ENCODE measurements around the gene XKR8. TPM values are rescaled to one million over a fixed set of nuclear protein-coding genes. Genes with fewer than 3 reads are reported as not detected.

Gene XKR8
- total RNA-seq, 6 donors from 2014 or later, result 3.1 to 13.5 (median 8.6) TPM

DNA sequence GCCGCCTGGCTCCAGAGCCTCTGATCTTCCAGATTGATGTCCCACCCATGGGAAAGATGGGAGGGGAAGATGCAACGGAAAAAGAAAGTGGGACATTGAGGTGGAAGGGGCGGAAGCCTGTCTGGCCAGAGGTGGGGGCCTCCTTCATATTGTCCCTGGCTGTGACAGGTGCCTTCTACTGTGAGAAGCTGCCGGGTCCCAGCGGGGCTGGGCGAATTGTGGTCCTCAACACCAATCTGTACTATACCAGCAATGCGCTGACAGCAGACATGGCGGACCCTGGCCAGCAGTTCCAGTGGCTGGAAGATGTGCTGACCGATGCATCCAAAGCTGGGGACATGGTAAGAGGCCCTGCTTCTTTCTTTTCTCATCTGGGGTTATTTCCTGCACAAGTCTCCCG, 5.6 kb upstream of the XKR8 start:
- H3K9me3 ChIP-seq, result no peaks in the 10 kb centered on the region
- ATAC-seq (ENCODE audit: low FRiP score in 2 of 2) (no peak), DNase-seq (no peak)
- WGBS, 2 donors, result 95 to 96% methylated on average over 7 to 10 of the region's 10 CpGs
- no peaks in the 10 kb centered on the region for H3K27me3 ChIP-seq
- no peak overlapping the region for H3K27ac ChIP-seq
- peaks cover 4 to 7% (median 5%) of the 10 kb centered on the region in 4 donors for H3K4me1 ChIP-seq
- peaks cover 0 to 4% (median 0%) of the 10 kb centered on the region in 4 donors for H3K36me3 ChIP-seq
- TF ChIP-seq POLR2A (IDR thresholded peaks at IDR 0.05) (no peak), EP300 (IDR thresholded peaks at IDR 0.05) (no peak)
- H3K4me3 ChIP-seq, result no peak overlapping the region

DNA sequence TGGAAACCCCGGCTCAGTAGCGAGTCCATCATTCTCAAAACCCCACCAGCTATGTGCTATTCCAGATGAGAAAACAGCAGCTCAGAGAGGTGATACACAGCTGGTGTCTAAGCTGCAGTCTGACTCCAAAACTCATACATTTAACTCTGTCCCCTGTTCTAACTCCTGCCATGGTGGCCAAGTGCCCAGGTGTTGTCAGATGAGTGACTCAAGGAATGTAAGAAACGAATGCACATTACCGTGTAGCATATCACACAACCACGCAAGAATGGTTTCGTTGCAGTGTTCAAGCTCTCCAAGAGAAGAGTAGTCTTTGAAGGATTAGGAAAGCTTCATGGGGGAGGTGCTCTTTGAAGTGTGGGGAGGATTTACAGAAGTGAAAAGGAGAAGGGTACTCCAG, 4.7 kb upstream of the XKR8 start:
- no peaks in the 10 kb centered on the region for H3K36me3 ChIP-seq
- no peak overlapping the region for H3K4me3 ChIP-seq
- H3K27me3 ChIP-seq, result no peaks in the 10 kb centered on the region
- ATAC-seq (ENCODE audit: low FRiP score in 2 of 2) (no peak), DNase-seq (no peak)
- WGBS, 2 donors, result 76 to 92% methylated on average over 6 of the region's 6 CpGs
- TF ChIP-seq, protein P1, sequence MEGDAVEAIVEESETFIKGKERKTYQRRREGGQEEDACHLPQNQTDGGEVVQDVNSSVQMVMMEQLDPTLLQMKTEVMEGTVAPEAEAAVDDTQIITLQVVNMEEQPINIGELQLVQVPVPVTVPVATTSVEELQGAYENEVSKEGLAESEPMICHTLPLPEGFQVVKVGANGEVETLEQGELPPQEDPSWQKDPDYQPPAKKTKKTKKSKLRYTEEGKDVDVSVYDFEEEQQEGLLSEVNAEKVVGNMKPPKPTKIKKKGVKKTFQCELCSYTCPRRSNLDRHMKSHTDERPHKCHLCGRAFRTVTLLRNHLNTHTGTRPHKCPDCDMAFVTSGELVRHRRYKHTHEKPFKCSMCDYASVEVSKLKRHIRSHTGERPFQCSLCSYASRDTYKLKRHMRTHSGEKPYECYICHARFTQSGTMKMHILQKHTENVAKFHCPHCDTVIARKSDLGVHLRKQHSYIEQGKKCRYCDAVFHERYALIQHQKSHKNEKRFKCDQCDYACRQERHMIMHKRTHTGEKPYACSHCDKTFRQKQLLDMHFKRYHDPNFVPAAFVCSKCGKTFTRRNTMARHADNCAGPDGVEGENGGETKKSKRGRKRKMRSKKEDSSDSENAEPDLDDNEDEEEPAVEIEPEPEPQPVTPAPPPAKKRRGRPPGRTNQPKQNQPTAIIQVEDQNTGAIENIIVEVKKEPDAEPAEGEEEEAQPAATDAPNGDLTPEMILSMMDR (IDR thresholded peaks at IDR 0.05), result no peak
- TF ChIP-seq POLR2AphosphoS5 (IDR thresholded peaks at IDR 0.05), result no peak
- TF ChIP-seq POLR2A (IDR thresholded peaks at IDR 0.05), result no peak
- TF ChIP-seq EP300 (IDR thresholded peaks at IDR 0.05), result no peak
- no peak overlapping the region for H3K27ac ChIP-seq
- no peaks in the 10 kb centered on the region for H3K9me3 ChIP-seq
- peaks cover 5 to 11% (median 6%) of the 10 kb centered on the region in 4 donors for H3K4me1 ChIP-seq

DNA sequence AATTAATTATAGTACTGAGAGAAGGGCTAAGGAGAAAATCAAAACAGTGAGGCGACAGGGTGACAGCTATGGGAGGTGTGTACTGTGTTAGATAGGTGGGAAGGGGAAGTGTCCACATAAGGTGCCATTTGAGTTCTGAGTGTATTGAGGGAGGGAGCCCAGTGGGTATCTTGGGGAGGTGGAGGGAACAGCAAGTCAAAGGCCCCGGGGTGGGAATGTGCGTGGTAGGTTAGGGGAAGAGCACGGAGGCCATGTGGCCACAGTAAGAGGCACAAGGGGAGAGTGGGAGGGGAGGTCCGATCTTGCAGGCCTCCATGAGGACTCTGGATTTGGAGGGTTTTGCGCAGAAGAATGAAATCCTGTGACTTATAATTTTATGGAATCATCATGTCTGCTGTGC, 3.0 kb upstream of the XKR8 start:
- no peak overlapping the region for H3K4me3 ChIP-seq
- WGBS, 2 donors, result 85 to 93% methylated on average over 6 of the region's 6 CpGs
- no peak for DNase-seq

DNA sequence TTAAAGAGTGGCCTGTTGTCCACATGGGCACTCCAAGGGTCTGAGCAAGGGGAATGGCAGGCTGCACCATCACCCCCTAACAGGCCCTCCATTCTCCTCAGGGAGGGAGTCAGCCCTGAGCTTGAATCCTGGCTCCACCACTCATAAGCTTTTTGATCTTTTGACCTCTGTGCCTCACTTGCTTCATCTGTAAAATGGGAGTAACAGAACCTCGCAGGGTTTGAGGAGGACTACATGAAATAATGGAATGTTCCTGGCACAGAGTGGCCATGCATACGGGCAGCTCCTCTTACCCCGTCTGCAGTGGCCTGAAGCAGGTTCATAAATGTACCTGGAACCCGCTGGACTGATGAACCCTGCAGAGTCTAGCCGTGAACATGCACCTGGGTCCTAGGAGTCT, 2.1 kb upstream of the XKR8 start:
- Histone ChIP-seq H3K9me3 (no peaks in the 10 kb centered on the region), H3K4me3 (no peak overlapping the region), H3K4me1 (peaks cover 18 to 33% (median 24%) of the 10 kb centered on the region in 4 donors), H3K36me3 (no peaks in the 10 kb centered on the region), H3K27ac (no peak overlapping the region), H3K27me3 (no peaks in the 10 kb centered on the region)
- TF ChIP-seq POLR2AphosphoS5 (IDR thresholded peaks at IDR 0.05), result no peak
- TF ChIP-seq POLR2A (IDR thresholded peaks at IDR 0.05), result no peak
- TF ChIP-seq, protein P1 (IDR thresholded peaks at IDR 0.05), result no peak
- no peak for TF ChIP-seq EP300 (IDR thresholded peaks at IDR 0.05)
- ATAC-seq (ENCODE audit: low FRiP score in 2 of 2) (no peak), DNase-seq (no peak)
- 86 to 98% methylated on average over 5 of the region's 5 CpGs for WGBS, 2 donors

More for the DNA sequence above, 3.0 kb upstream of the XKR8 start:
- Histone ChIP-seq H3K4me1 (peaks cover 18 to 28% (median 22%) of the 10 kb centered on the region in 4 donors), H3K27ac (no peak overlapping the region), H3K36me3 (no peaks in the 10 kb centered on the region), H3K27me3 (no peaks in the 10 kb centered on the region), H3K9me3 (no peaks in the 10 kb centered on the region)
- ATAC-seq (ENCODE audit: low FRiP score in 2 of 2), result no peak
- TF ChIP-seq, protein P1 (IDR thresholded peaks at IDR 0.05), result no peak
- no peak for TF ChIP-seq POLR2A (IDR thresholded peaks at IDR 0.05)
- TF ChIP-seq POLR2AphosphoS5 (IDR thresholded peaks at IDR 0.05), result no peak
- no peak for TF ChIP-seq EP300 (IDR thresholded peaks at IDR 0.05)

DNA sequence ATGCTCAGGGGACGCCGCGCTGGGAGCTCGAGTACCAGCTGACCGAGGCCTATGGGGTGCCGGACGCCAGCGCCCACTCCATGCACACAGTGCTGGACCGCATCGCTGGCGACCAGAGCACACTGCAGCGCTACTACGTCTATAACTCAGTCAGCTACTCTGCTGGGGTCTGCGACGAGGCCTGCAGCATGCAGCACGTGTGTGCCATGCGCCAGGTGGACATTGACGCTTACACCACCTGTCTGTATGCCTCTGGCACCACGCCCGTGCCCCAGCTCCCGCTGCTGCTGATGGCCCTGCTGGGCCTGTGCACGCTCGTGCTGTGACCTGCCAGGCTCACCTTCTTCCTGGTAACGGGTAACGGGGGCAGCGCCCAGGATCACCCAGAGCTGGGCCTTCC, 1.3 kb upstream of the XKR8 start:
- peaks cover 18 to 33% (median 24%) of the 10 kb centered on the region in 4 donors for H3K4me1 ChIP-seq
- TF ChIP-seq POLR2A (IDR thresholded peaks at IDR 0.05) (no peak), EP300 (IDR thresholded peaks at IDR 0.05) (no peak), POLR2AphosphoS5 (IDR thresholded peaks at IDR 0.05) (no peak)
- H3K27ac ChIP-seq, result peak overlapping the region in 2 of 4 donors; percentile 95
- H3K27me3 ChIP-seq, result no peaks in the 10 kb centered on the region
- WGBS, 2 donors, result 97 to 100% methylated on average over 3 to 22 of the region's 26 CpGs
- peak overlapping the region in 1 of 4 donors; percentile 81 for H3K4me3 ChIP-seq
- ATAC-seq (ENCODE audit: low FRiP score in 2 of 2) (no peak), DNase-seq (peak in 1 of 2 donors; percentile 77)
- H3K9me3 ChIP-seq, result no peaks in the 10 kb centered on the region
- peaks cover 0 to 5% (median 4%) of the 10 kb centered on the region in 4 donors for H3K36me3 ChIP-seq
